Stimulated activated CD8-positive, alpha-beta memory T cell treated with anti-CD3 and anti-CD28 coated beads, Interleukin-4, amount 100 ng/mL, for 48 hours (primary cell): ENCODE data around the gene BRPF1.

Experiments used
- DNase-seq: peaks from one replicate; pipeline ENCODE4 v3.0.0-alpha.2; 2020

BRPF1 gene

GRCh38 chr3:9792405-9793160 is 61.0 kb downstream of the BRPF1 start, which contains the start of the genes ARPC4 and TADA3:
TSS of gene ARPC4 (plus strand) at chr3:9793082. CDS start at chr3:9793122, 40 bp downstream.
TSS of gene TADA3 (minus strand) at chr3:9792473. CDS start at chr3:9791466, 1,007 bp downstream.
- peak; percentile 93 for DNase-seq

DNA sequence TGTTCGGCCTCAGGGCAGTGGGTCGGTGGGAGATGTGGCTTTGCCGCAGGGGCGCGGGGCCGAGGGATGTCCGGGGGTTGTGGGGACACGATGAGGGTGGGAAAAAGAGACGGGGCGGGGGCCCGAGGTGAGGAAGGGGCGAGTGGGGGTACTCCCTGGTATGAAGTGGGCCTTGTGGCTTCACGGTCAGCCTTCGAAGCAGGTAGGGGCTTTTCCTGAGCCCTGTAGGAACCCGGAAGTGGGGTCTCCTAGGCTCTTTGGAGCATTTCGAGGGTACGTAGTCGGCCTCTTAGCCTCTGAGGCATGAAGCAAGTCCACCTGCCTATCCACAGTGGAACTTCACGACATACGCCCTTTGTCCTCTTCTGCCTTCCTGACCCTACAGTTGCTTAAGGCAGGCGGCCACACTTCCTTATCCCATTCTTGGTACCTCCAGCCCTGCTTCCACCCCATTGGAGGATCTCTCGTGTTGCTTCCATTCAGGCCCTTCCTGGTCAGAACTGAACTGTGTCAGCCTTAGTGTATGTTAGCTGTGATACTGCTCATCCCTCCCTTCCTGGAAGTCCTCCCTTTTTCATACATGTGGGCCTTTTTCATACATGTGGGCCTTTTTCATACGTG is 61.7 kb downstream of the BRPF1 start:
- DNase-seq: peak; percentile 59

- DNase-seq: no peak
These were observed 62.9 kb downstream of the BRPF1 start for GRCh38 chr3:9794400-9794799.

DNA sequence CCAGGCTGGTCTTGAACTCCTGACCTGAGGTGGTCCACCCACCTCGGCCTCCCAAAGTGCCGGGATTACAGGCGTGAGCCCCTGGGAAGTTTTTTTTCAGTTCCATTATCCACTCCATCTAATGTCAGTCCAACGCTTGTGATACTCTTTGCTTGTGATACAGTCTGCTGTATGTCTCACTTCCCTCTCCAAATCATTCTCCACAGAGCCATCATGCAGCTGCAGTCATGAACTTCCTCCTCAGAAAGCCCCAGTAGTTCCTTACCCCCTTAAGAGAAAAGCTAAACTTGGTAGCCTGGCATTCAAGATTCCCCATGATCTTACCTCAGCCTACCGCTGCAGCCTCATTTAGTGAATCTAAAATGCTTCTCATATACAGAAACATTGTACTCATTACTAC is 63.7 kb downstream of the BRPF1 start:
- no peak for DNase-seq

GRCh38 chr3:9797196-9797945 is 65.8 kb downstream of the BRPF1 start:
- no peak for DNase-seq
